DND-41 (cell line): Measurements from ENCODE around the gene SOX5.
A peak's percentile ranks its signal among the peaks of the same experiment; 100 is the strongest.

ENCODE experiments used
- ATAC-seq: fragments of 200-7000 bp; cut with Tn5 transposase; 3 replicates; pipeline ENCODE4 v1.9.1; 2021; ENCODE audit warnings: low read depth; ENCODE audit not compliant: insufficient read depth
- DNase-seq: peaks from one replicate; pipeline ENCODE4 v3.0.0-alpha.2; 2020
- H2AFZ ChIP-seq: 2 replicates; pipeline ENCODE4 v1.6.0; 2012; ENCODE audit warnings: low read depth, low read length
- H3K27ac ChIP-seq: 2 replicates; pipeline ENCODE4 v1.5.1; 2012; ENCODE audit warnings: low read length, inconsistent platforms
- H3K27me3 ChIP-seq: fragments of 200-600 bp; sonication (generic); 2 replicates; pipeline ENCODE4 v1.6.0; 2012; ENCODE audit warnings: low read length, mild to moderate bottlenecking, inconsistent platforms; ENCODE audit not compliant: insufficient read depth, poor library complexity
- H3K36me3 ChIP-seq: 2 replicates; pipeline ENCODE4 v1.5.1; 2012; ENCODE audit warnings: low read length, inconsistent platforms; ENCODE audit not compliant: insufficient read depth
- H3K4me1 ChIP-seq: 2 replicates; pipeline ENCODE4 v1.5.1; 2012; ENCODE audit warnings: mild to moderate bottlenecking, low read length; ENCODE audit not compliant: insufficient read depth
- H3K4me2 ChIP-seq: 2 replicates; pipeline ENCODE4 v1.6.0; 2012; ENCODE audit warnings: mild to moderate bottlenecking, moderate library complexity, low read length, inconsistent platforms; ENCODE audit not compliant: insufficient read depth
- H3K4me3 ChIP-seq, 2 experiments: fragments of 200-600 bp in 1 of 2; shearing (Covaris generic) in 1 of 2; 2 replicates each; pipeline ENCODE4 v1.5.1; 2012 to 2016; ENCODE audit warnings: inconsistent platforms in 2 of 2, low read length in 2 of 2, mild to moderate bottlenecking in 2 of 2, low read depth in 1 of 2, moderate library complexity in 1 of 2
- H3K79me2 ChIP-seq: 2 replicates; pipeline ENCODE4 v1.6.0; 2012; ENCODE audit warnings: low read length, inconsistent platforms; ENCODE audit not compliant: insufficient read depth
- H3K9ac ChIP-seq: 2 replicates; pipeline ENCODE4 v1.6.0; 2012; ENCODE audit warnings: low read depth, mild to moderate bottlenecking, inconsistent platforms, low read length, moderate library complexity
- H3K9me3 ChIP-seq: 2 replicates; pipeline ENCODE4 v1.5.1; 2012; ENCODE audit warnings: low read length, moderate library complexity, mild to moderate bottlenecking, inconsistent platforms; ENCODE audit not compliant: insufficient read depth, severe bottlenecking
- H4K20me1 ChIP-seq: 2 replicates; pipeline ENCODE4 v1.6.0; 2012; ENCODE audit warnings: low read length; ENCODE audit not compliant: insufficient read depth
- EZH2 ChIP-seq: IDR thresholded peaks from 3 replicates; pipeline ENCODE4 v1.6.1; 2012; ENCODE audit warnings: borderline replicate concordance, low read depth, mild to moderate bottlenecking, moderate library complexity, low read length, inconsistent platforms; ENCODE audit not compliant: severe bottlenecking
- TF ChIP-seq, protein P1 (sequence below): IDR thresholded peaks from 2 replicates; pipeline ENCODE4 v1.5.1; 2012; ENCODE audit warnings: borderline replicate concordance, low read length, moderate library complexity, mild to moderate bottlenecking; ENCODE audit not compliant: poor library complexity, severe bottlenecking; ENCODE audit errors: extremely low read depth

SOX5 gene

GRCh38 chr12:23906329-23906728 lies 43.1 kb downstream of the SOX5 start:
- H3K79me2 ChIP-seq, result no peaks in the 10 kb centered on the region

DNA sequence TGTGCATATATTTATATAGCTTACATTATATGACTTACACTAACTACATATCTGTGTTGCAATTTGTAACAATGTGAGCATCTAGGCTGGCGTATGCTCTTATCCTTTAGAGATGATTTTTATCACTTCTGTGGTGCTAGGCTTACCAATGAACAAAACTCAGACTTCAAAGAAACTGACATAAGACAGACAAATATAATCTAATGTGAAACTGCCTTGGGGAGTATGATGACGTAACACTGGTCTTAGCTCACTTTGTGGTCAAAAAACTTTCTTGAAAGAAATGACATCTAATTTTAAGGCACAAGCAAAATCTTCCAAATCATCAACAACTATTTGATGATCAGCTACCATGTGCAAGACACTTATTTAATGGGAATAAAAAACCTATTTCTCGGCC lies 50.0 kb downstream of the SOX5 start:
- no peaks in the 10 kb centered on the region for H3K4me1 ChIP-seq
- no peaks in the 10 kb centered on the region for H3K9me3 ChIP-seq
- ATAC-seq (peak; percentile 35; the same call in 1 of the 3 replicates), DNase-seq (no peak)
- H3K4me2 ChIP-seq, result no peak overlapping the region
- TF ChIP-seq, protein P1, sequence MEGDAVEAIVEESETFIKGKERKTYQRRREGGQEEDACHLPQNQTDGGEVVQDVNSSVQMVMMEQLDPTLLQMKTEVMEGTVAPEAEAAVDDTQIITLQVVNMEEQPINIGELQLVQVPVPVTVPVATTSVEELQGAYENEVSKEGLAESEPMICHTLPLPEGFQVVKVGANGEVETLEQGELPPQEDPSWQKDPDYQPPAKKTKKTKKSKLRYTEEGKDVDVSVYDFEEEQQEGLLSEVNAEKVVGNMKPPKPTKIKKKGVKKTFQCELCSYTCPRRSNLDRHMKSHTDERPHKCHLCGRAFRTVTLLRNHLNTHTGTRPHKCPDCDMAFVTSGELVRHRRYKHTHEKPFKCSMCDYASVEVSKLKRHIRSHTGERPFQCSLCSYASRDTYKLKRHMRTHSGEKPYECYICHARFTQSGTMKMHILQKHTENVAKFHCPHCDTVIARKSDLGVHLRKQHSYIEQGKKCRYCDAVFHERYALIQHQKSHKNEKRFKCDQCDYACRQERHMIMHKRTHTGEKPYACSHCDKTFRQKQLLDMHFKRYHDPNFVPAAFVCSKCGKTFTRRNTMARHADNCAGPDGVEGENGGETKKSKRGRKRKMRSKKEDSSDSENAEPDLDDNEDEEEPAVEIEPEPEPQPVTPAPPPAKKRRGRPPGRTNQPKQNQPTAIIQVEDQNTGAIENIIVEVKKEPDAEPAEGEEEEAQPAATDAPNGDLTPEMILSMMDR, result no peak
- no peak for TF ChIP-seq EZH2
- H3K27me3 ChIP-seq, result no peaks in the 10 kb centered on the region
- H3K9ac ChIP-seq, result no peak overlapping the region
- no peaks in the 10 kb centered on the region for H4K20me1 ChIP-seq
- H3K79me2 ChIP-seq, result no peaks in the 10 kb centered on the region
- no peaks in the 10 kb centered on the region for H3K36me3 ChIP-seq
- no peak overlapping the region for H3K27ac ChIP-seq
- H2AFZ ChIP-seq, result no peak overlapping the region
- H3K4me3 ChIP-seq, result no peak overlapping the region

More at GRCh38 chr12:23906329-23906728, 43.1 kb downstream of the SOX5 start:
- H3K27me3 ChIP-seq, result no peaks in the 10 kb centered on the region
- no peak overlapping the region for H3K4me2 ChIP-seq
- no peak overlapping the region for H2AFZ ChIP-seq
- ATAC-seq (no peak), DNase-seq (no peak)
- no peak overlapping the region for H3K9ac ChIP-seq
- H3K9me3 ChIP-seq, result no peaks in the 10 kb centered on the region
- H4K20me1 ChIP-seq, result no peaks in the 10 kb centered on the region
- H3K4me3 ChIP-seq, result no peak overlapping the region
- no peaks in the 10 kb centered on the region for H3K4me1 ChIP-seq
- TF ChIP-seq EZH2, result no peak
- TF ChIP-seq, protein P1, result no peak
- H3K36me3 ChIP-seq, result no peaks in the 10 kb centered on the region
- H3K27ac ChIP-seq, result no peak overlapping the region

GRCh38 chr12:23898121-23898520 lies 51.3 kb downstream of the SOX5 start:
- Histone ChIP-seq H2AFZ (no peak overlapping the region), H3K79me2 (no peaks in the 10 kb centered on the region), H3K27ac (no peak overlapping the region), H3K9me3 (no peaks in the 10 kb centered on the region), H3K9ac (no peak overlapping the region), H4K20me1 (no peaks in the 10 kb centered on the region), H3K36me3 (no peaks in the 10 kb centered on the region), H3K27me3 (no peaks in the 10 kb centered on the region), H3K4me3 (no peak overlapping the region), H3K4me1 (no peaks in the 10 kb centered on the region), H3K4me2 (no peak overlapping the region)
- no peak for ATAC-seq
- TF ChIP-seq, protein P1, result no peak
- TF ChIP-seq EZH2, result no peak
- DNase-seq, result no peak

DNA sequence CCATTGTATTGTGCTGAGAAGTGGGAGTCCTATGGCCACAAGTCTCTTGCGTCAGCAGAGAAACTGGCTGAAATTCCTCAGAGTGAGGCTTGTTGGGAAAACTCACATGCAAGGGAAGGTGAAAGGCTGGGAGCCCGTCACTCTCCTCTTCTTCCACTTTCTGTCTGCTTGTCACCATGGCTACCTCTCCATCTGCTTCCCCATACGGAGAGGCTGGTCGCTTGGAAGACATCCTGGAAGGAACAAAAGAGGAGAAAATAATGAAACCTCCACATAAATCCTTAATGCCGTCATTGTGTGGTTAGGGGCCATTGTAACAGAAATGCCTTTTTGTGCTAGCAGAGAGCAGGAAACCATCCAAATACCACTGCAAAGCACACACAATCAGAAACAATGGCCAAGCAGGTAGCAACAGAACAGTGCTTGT lies 53.7 kb downstream of the SOX5 start:
- no peak for ATAC-seq
- H2AFZ ChIP-seq, result no peak overlapping the region
- no peaks in the 10 kb centered on the region for H3K27me3 ChIP-seq
- H4K20me1 ChIP-seq, result no peaks in the 10 kb centered on the region
- no peak overlapping the region for H3K4me2 ChIP-seq
- no peaks in the 10 kb centered on the region for H3K9me3 ChIP-seq
- no peak for DNase-seq
- no peaks in the 10 kb centered on the region for H3K36me3 ChIP-seq
- H3K79me2 ChIP-seq, result no peaks in the 10 kb centered on the region
- no peak overlapping the region for H3K9ac ChIP-seq
- H3K4me1 ChIP-seq, result no peaks in the 10 kb centered on the region
- H3K4me3 ChIP-seq, result no peak overlapping the region
- H3K27ac ChIP-seq, result no peak overlapping the region
- TF ChIP-seq, protein P1, result no peak
- TF ChIP-seq EZH2, result no peak
